ENCODE measurements around the gene TAB2.

GRCh38 chr6:149343501-149343900 is 26.0 kb downstream of the TAB2 start:
- TF ChIP-seq PHF8 (conservative IDR thresholded peaks at IDR 0.05; ENCODE audit: low read depth, low read length) (no peak), JUND (IDR thresholded peaks at IDR 0.05; ENCODE audit: low read length) (no peak), CREB1 (IDR thresholded peaks at IDR 0.05) (no peak), CHD1 (IDR thresholded peaks at IDR 0.05; ENCODE audit: low read depth, low read length) (no peak), BACH1 (IDR thresholded peaks at IDR 0.05; ENCODE audit: low read length) (no peak)
